PFSK-1 (cell line): ENCODE measurements around the gene STRN.

ENCODE experiments used
- FOXP2 ChIP-seq: optimal IDR thresholded peaks from 2 replicates; pipeline ENCODE3; 2011; ENCODE audit warnings: borderline replicate concordance, control low read depth, inconsistent platforms; ENCODE audit not compliant: insufficient read depth; ENCODE audit errors: extremely low read length, extremely low read depth
- POLR2AphosphoS5 ChIP-seq: IDR thresholded peaks from 2 replicates; pipeline ENCODE4 v1.6.1; 2012; ENCODE audit warnings: low read depth, mild to moderate bottlenecking, control low read depth, low read length, moderate library complexity
- SIN3A ChIP-seq: IDR thresholded peaks from 2 replicates; pipeline ENCODE4 v1.6.1; 2012; ENCODE audit warnings: mild to moderate bottlenecking, low read length, moderate library complexity, borderline replicate concordance; ENCODE audit not compliant: insufficient read depth
- TAF1 ChIP-seq: IDR thresholded peaks from 2 replicates; pipeline ENCODE4 v1.6.1; 2012; ENCODE audit warnings: low read length, control low read depth, borderline replicate concordance; ENCODE audit not compliant: insufficient read depth
- TF ChIP-seq, protein P1 (sequence below), 2 experiments: IDR thresholded peaks; 2 replicates each; pipeline versions ENCODE4 v1.6.1 to v1.8.0; 2011 to 2012; ENCODE audit warnings: low read depth in 2 of 2, low read length in 2 of 2, control low read depth in 1 of 2, inconsistent platforms in 1 of 2, mild to moderate bottlenecking in 1 of 2, moderate library complexity in 1 of 2; ENCODE audit not compliant: insufficient read depth in 1 of 2

STRN gene

GRCh38 chr2:37000988-37001556 is 34.7 kb upstream of the STRN start:
- TF ChIP-seq POLR2AphosphoS5 (no peak), FOXP2 (no peak), SIN3A (no peak), TAF1 (no peak)
- TF ChIP-seq, protein P1, sequence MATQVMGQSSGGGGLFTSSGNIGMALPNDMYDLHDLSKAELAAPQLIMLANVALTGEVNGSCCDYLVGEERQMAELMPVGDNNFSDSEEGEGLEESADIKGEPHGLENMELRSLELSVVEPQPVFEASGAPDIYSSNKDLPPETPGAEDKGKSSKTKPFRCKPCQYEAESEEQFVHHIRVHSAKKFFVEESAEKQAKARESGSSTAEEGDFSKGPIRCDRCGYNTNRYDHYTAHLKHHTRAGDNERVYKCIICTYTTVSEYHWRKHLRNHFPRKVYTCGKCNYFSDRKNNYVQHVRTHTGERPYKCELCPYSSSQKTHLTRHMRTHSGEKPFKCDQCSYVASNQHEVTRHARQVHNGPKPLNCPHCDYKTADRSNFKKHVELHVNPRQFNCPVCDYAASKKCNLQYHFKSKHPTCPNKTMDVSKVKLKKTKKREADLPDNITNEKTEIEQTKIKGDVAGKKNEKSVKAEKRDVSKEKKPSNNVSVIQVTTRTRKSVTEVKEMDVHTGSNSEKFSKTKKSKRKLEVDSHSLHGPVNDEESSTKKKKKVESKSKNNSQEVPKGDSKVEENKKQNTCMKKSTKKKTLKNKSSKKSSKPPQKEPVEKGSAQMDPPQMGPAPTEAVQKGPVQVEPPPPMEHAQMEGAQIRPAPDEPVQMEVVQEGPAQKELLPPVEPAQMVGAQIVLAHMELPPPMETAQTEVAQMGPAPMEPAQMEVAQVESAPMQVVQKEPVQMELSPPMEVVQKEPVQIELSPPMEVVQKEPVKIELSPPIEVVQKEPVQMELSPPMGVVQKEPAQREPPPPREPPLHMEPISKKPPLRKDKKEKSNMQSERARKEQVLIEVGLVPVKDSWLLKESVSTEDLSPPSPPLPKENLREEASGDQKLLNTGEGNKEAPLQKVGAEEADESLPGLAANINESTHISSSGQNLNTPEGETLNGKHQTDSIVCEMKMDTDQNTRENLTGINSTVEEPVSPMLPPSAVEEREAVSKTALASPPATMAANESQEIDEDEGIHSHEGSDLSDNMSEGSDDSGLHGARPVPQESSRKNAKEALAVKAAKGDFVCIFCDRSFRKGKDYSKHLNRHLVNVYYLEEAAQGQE (IDR thresholded peaks at IDR 0.05; ENCODE audit: insufficient read depth in 1 of 2, low read depth in 2 of 2, low read length in 2 of 2), result no peak

- TF ChIP-seq, protein P1 (IDR thresholded peaks at IDR 0.05; ENCODE audit: insufficient read depth in 1 of 2, low read depth in 2 of 2, low read length in 2 of 2), result no peak
- TF ChIP-seq TAF1 (no peak), FOXP2 (no peak), SIN3A (no peak), POLR2AphosphoS5 (no peak)
These were observed 34.0 kb upstream of the STRN start for GRCh38 chr2:37000318-37000717.

DNA sequence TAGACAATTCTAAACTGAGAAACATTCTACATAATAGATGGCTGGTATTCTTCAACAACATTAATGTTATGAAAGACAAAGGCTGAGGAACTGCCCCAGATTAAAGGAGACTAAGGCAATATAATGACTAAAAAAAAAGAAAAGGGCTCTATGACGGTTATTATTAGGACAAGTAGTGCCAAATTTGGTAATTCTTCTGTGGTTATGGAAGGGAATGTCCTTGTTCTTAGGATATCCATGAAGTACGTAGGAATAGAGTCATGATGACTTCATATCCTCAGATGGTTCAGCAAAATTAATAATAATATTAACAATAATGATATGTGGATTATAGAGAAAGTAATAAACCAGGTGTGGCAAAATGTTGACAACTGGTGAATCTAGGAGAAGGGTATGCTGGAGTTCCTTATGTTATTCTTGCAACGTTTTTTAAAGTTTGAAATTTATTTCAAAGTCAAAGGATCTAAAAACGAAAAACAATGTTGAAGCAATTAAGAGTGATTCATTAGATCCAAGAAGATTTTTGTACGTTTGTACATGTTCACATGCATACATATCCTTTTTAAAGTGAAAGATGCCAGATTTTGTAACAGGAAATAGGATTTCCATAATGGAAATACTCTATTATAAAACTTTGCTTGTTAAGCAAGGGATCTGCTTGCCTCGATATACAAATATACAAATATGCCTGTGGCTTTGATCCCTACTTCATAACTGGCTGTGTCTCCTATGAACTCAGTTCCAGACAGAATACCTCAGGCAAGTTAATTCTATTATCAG is 27.7 kb upstream of the STRN start:
- TF ChIP-seq, protein P1 (IDR thresholded peaks at IDR 0.05; ENCODE audit: insufficient read depth in 1 of 2, low read depth in 2 of 2, low read length in 2 of 2), result no peak
- no peak for TF ChIP-seq SIN3A
- no peak for TF ChIP-seq FOXP2
- TF ChIP-seq TAF1, result no peak
- TF ChIP-seq POLR2AphosphoS5, result no peak

- TF ChIP-seq FOXP2 (no peak), TAF1 (no peak), POLR2AphosphoS5 (no peak), SIN3A (no peak)
- TF ChIP-seq, protein P1 (IDR thresholded peaks at IDR 0.05; ENCODE audit: insufficient read depth in 1 of 2, low read depth in 2 of 2, low read length in 2 of 2), result no peak
These were observed 21.7 kb upstream of the STRN start for GRCh38 chr2:36988008-36988407.
